WTC11 (cell line): ENCODE measurements around the gene CCNA2. TPM values are rescaled to one million over a fixed set of nuclear protein-coding genes. Genes with fewer than 3 reads are reported as not detected.

ENCODE experiments used
- ATAC-seq: fragments of 200-7000 bp; cut with Tn5 transposase; 2 replicates; pipeline ENCODE4 v1.10.0; 2021; ENCODE audit warnings: mild to moderate bottlenecking, moderate library complexity
- CTCF ChIA-PET: fragments of 300-600 bp; sonication (Branson Sonifier 250); formaldehyde crosslinking; loops from one replicate; lab custom pipeline; 2021; ENCODE audit warnings: antibody characterized with exemption; lab: Charles Lee
- POLR2A ChIA-PET: fragments of 350-600 bp; sonication (Branson Sonifier 250); formaldehyde crosslinking; loops from one replicate; lab custom pipeline; 2021; ENCODE audit warnings: antibody characterized with exemption; lab: Charles Lee
- DNase-seq: peaks from one replicate; pipeline ENCODE4 v3.0.0; 2021; ENCODE audit warnings: low spot score
- H3K27ac Mint-ChIP-seq: 2 replicates; pipeline ENCODE4 v1.8.0; 2021; ENCODE audit warnings: mixed read lengths
- H3K27me3 Mint-ChIP-seq: 2 replicates; pipeline ENCODE4 v1.8.0; 2021; ENCODE audit warnings: low read depth, mild to moderate bottlenecking, moderate library complexity, mixed read lengths
- H3K36me3 Mint-ChIP-seq: 2 replicates; pipeline ENCODE4 v1.8.0; 2021; ENCODE audit warnings: mixed read lengths
- H3K4me1 Mint-ChIP-seq: 2 replicates; pipeline ENCODE4 v1.8.0; 2022; ENCODE audit warnings: mixed read lengths
- H3K4me3 Mint-ChIP-seq: 2 replicates; pipeline ENCODE4 v1.8.0; 2021; ENCODE audit warnings: mild to moderate bottlenecking, moderate library complexity, mixed read lengths
- H3K9me3 Mint-ChIP-seq: 2 replicates; pipeline ENCODE4 v1.8.0; 2021; ENCODE audit warnings: mixed read lengths
- CREM ChIP-seq: sonication (generic); formaldehyde crosslinking; IDR thresholded peaks from 2 replicates; pipeline ENCODE4 v1.8.1; 2022; ENCODE audit warnings: mild to moderate bottlenecking, missing genetic modification reagents, moderate library complexity
- E2F1 ChIP-seq: sonication (generic); formaldehyde crosslinking; IDR thresholded peaks from 2 replicates; pipeline ENCODE4 v1.8.0; 2022; ENCODE audit warnings: mild to moderate bottlenecking, missing genetic modification reagents
- E2F4 ChIP-seq: sonication (generic); formaldehyde crosslinking; IDR thresholded peaks from 2 replicates; pipeline ENCODE4 v1.8.1; 2022; ENCODE audit warnings: low read depth, mild to moderate bottlenecking, moderate library complexity, missing genetic modification reagents, borderline replicate concordance
- ELF4 ChIP-seq: sonication (generic); formaldehyde crosslinking; IDR thresholded peaks from 2 replicates; pipeline ENCODE4 v1.8.1; 2022; ENCODE audit warnings: low read depth, mild to moderate bottlenecking, moderate library complexity, missing genetic modification reagents
- ETV6 ChIP-seq: sonication (generic); formaldehyde crosslinking; IDR thresholded peaks from 2 replicates; pipeline ENCODE4 v1.8.1; 2022; ENCODE audit warnings: mild to moderate bottlenecking, missing genetic modification reagents
- GRHL2 ChIP-seq: fragments of 250-450 bp; sonication (Bioruptor Pico); IDR thresholded peaks from 2 replicates; pipeline ENCODE4 v1.8.0; 2022; ENCODE audit warnings: mild to moderate bottlenecking, moderate library complexity; ENCODE audit not compliant: insufficient replicate concordance, severe bottlenecking
- JAZF1 ChIP-seq: fragments of 250-450 bp; sonication (Bioruptor Pico); IDR thresholded peaks from 2 replicates; pipeline ENCODE4 v1.9.0; 2021; ENCODE audit warnings: moderate library complexity, mild to moderate bottlenecking, inconsistent platforms
- MAX ChIP-seq: sonication (generic); formaldehyde crosslinking; IDR thresholded peaks from 2 replicates; pipeline ENCODE4 v1.8.0; 2022; ENCODE audit warnings: mild to moderate bottlenecking, missing genetic modification reagents
- MXD4 ChIP-seq: fragments of 250-450 bp; sonication (Bioruptor Pico); IDR thresholded peaks from 2 replicates; pipeline ENCODE4 v1.8.0; 2021; ENCODE audit warnings: mild to moderate bottlenecking, moderate library complexity, borderline replicate concordance
- NR2C2 ChIP-seq: sonication (generic); formaldehyde crosslinking; IDR thresholded peaks from 2 replicates; pipeline ENCODE4 v1.8.0; 2022; ENCODE audit warnings: mild to moderate bottlenecking, missing genetic modification reagents
- PREB ChIP-seq: sonication (generic); formaldehyde crosslinking; IDR thresholded peaks from 2 replicates; pipeline ENCODE4 v1.8.1; 2022; ENCODE audit warnings: mild to moderate bottlenecking, missing genetic modification reagents, moderate library complexity, borderline replicate concordance
- RELA ChIP-seq: sonication (generic); formaldehyde crosslinking; IDR thresholded peaks from 2 replicates; pipeline ENCODE4 v1.8.1; 2022; ENCODE audit warnings: missing genetic modification reagents, mild to moderate bottlenecking, borderline replicate concordance
- SOX15 ChIP-seq: fragments of 250-450 bp; sonication (Bioruptor Pico); IDR thresholded peaks from 2 replicates; pipeline ENCODE4 v1.9.0; 2021; ENCODE audit warnings: mild to moderate bottlenecking
- USF2 ChIP-seq: sonication (generic); formaldehyde crosslinking; IDR thresholded peaks from 2 replicates; pipeline ENCODE4 v1.8.1; 2023; ENCODE audit warnings: mild to moderate bottlenecking, missing genetic modification reagents, moderate library complexity
- ZBTB43 ChIP-seq: sonication (generic); formaldehyde crosslinking; IDR thresholded peaks from 2 replicates; pipeline ENCODE4 v1.8.1; 2023; ENCODE audit warnings: mild to moderate bottlenecking, missing genetic modification reagents
- ZNF121 ChIP-seq: sonication (generic); formaldehyde crosslinking; IDR thresholded peaks from 2 replicates; pipeline ENCODE4 v1.8.0; 2023; ENCODE audit warnings: missing genetic modification reagents
- ZNF219 ChIP-seq: sonication (generic); formaldehyde crosslinking; IDR thresholded peaks from 2 replicates; pipeline ENCODE4 v1.8.0; 2023; ENCODE audit warnings: missing genetic modification reagents, mild to moderate bottlenecking, borderline replicate concordance
- ZNF317 ChIP-seq: sonication (generic); formaldehyde crosslinking; IDR thresholded peaks from 2 replicates; pipeline ENCODE4 v1.8.1; 2023; ENCODE audit warnings: low read depth, mild to moderate bottlenecking, moderate library complexity, missing genetic modification reagents, borderline replicate concordance
- ZNF396 ChIP-seq: fragments of 250-450 bp; sonication (Bioruptor Pico); IDR thresholded peaks from 2 replicates; pipeline ENCODE4 v1.8.0; 2021; ENCODE audit warnings: mild to moderate bottlenecking, moderate library complexity, borderline replicate concordance
- ZSCAN18 ChIP-seq: fragments of 250-450 bp; sonication (Bioruptor Pico); IDR thresholded peaks from 2 replicates; pipeline ENCODE4 v2.1.2; 2022; ENCODE audit warnings: mild to moderate bottlenecking, moderate library complexity
- total RNA-seq: library from RNA; stranded (reverse); gene quantifications from 3 replicates; pipeline ENCODE4 v1.2.3, GENCODE V29; 2021
- TF ChIP-seq, protein P1 (sequence below): sonication (generic); formaldehyde crosslinking; IDR thresholded peaks from 2 replicates; pipeline ENCODE4 v1.8.1; 2023; ENCODE audit warnings: mild to moderate bottlenecking, missing genetic modification reagents
- TF ChIP-seq, protein P2 (sequence below): sonication (generic); formaldehyde crosslinking; IDR thresholded peaks from 2 replicates; pipeline ENCODE4 v1.8.1; 2023; ENCODE audit warnings: mild to moderate bottlenecking, moderate library complexity, missing genetic modification reagents

The CCNA2 gene
- total RNA-seq, 1 experiment from 2014 or later: 95.1 TPM

DNA sequence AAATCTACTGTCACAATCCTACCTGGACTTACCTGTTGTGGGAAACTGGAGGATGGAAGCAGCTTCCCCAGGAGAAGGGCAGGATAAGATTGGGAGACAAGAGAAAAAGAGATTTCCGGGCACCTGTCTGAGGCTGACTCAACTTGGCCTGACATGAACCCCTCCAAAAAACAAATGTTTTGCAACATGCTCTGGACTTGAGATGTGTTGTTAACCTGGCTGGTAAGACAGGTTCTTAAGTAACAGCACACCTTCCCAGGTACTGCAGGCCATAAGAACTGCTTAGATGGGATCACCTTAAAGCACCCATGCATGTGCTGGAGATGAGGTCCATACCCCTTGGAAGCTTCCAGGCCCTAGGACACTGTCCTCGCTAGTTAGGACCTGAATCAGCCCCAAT, 54.3 kb downstream of the CCNA2 start:
- POLR2A ChIA-PET: no interaction called here
- H3K9me3 Mint-ChIP-seq: no peaks in the 10 kb centered on the region
- DNase-seq: no peak
- CTCF ChIA-PET: no interaction called here
- H3K27ac Mint-ChIP-seq: no peak overlapping the region
- H3K27me3 Mint-ChIP-seq: peaks cover 81% of the 10 kb centered on the region
- peaks cover 17% of the 10 kb centered on the region for H3K4me1 Mint-ChIP-seq
- TF ChIP-seq CREM (no peak), NR2C2 (CRISPR knock-in tag) (no peak), JAZF1 (CRISPR knock-in tag) (no peak), SOX15 (CRISPR knock-in tag) (no peak), ZNF121 (CRISPR knock-in tag) (no peak), E2F4 (no peak)
- H3K36me3 Mint-ChIP-seq: no peaks in the 10 kb centered on the region
- ATAC-seq: no peak
- no peak overlapping the region for H3K4me3 Mint-ChIP-seq

DNA sequence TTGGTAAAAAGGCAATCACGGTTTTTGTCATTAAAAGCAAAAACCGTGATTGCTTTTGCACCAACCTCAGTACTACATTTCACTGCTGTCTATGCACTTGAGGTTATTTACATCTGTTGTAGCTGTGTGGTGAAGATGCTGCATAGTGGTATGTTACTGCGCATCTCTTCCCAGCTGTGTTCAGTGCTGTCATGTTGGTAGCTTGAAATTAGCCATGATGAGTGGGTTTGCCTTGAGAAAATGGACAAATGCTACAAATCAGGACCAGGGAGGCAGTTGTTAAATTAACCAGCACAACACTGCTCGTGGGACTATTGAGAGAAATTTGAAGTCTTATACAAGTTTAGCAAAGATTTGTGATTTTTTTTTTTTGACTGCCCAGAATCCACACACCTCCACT, 56.5 kb downstream of the CCNA2 start:
- no peaks in the 10 kb centered on the region for H3K9me3 Mint-ChIP-seq
- H3K27me3 Mint-ChIP-seq: peaks cover 95% of the 10 kb centered on the region
- ChIA-PET POLR2A (no interaction called here), CTCF (no interaction called here)
- H3K4me3 Mint-ChIP-seq: no peak overlapping the region
- no peak for ATAC-seq
- peaks cover 18% of the 10 kb centered on the region for H3K4me1 Mint-ChIP-seq
- no peak overlapping the region for H3K27ac Mint-ChIP-seq
- DNase-seq: no peak
- H3K36me3 Mint-ChIP-seq: no peaks in the 10 kb centered on the region
- TF ChIP-seq MXD4 (CRISPR knock-in tag) (no peak), GRHL2 (CRISPR knock-in tag) (no peak), ZNF317 (CRISPR knock-in tag) (no peak), ZNF396 (CRISPR knock-in tag) (no peak), ZBTB43 (no peak), JAZF1 (CRISPR knock-in tag) (no peak), E2F1 (no peak), PREB (no peak), ELF4 (CRISPR knock-in tag) (no peak), ZNF219 (CRISPR knock-in tag) (no peak), ZSCAN18 (CRISPR knock-in tag) (no peak), ETV6 (CRISPR knock-in tag) (no peak), MAX (no peak), RELA (no peak), USF2 (CRISPR knock-in tag) (no peak)
- TF ChIP-seq, protein P1, sequence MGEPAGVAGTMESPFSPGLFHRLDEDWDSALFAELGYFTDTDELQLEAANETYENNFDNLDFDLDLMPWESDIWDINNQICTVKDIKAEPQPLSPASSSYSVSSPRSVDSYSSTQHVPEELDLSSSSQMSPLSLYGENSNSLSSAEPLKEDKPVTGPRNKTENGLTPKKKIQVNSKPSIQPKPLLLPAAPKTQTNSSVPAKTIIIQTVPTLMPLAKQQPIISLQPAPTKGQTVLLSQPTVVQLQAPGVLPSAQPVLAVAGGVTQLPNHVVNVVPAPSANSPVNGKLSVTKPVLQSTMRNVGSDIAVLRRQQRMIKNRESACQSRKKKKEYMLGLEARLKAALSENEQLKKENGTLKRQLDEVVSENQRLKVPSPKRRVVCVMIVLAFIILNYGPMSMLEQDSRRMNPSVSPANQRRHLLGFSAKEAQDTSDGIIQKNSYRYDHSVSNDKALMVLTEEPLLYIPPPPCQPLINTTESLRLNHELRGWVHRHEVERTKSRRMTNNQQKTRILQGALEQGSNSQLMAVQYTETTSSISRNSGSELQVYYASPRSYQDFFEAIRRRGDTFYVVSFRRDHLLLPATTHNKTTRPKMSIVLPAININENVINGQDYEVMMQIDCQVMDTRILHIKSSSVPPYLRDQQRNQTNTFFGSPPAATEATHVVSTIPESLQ (CRISPR knock-in tag): no peak
- TF ChIP-seq, protein P2, sequence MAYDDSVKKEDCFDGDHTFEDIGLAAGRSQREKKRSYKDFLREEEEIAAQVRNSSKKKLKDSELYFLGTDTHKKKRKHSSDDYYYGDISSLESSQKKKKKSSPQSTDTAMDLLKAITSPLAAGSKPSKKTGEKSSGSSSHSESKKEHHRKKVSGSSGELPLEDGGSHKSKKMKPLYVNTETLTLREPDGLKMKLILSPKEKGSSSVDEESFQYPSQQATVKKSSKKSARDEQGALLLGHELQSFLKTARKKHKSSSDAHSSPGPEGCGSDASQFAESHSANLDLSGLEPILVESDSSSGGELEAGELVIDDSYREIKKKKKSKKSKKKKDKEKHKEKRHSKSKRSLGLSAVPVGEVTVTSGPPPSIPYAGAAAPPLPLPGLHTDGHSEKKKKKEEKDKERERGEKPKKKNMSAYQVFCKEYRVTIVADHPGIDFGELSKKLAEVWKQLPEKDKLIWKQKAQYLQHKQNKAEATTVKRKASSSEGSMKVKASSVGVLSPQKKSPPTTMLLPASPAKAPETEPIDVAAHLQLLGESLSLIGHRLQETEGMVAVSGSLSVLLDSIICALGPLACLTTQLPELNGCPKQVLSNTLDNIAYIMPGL (CRISPR knock-in tag): no peak
